NCI-H128 (cell line): ENCODE results near the gene TMEM131L.
"Not testable (repeated sequence)": the region's sequence is repeated elsewhere in the genome, so short reads cannot be mapped to it uniquely, and the experiment has no call there.

Source experiments
- DNase-seq: peaks from one replicate; lab custom pipeline; 2025; ENCODE audit not compliant: unreplicated experiment; lab: John Stamatoyannopoulos, UW

The TMEM131L gene

GRCh38 chr4:153447175-153447905 lies 18.8 kb upstream of the TMEM131L start:
- DNase-seq: no peak

DNA sequence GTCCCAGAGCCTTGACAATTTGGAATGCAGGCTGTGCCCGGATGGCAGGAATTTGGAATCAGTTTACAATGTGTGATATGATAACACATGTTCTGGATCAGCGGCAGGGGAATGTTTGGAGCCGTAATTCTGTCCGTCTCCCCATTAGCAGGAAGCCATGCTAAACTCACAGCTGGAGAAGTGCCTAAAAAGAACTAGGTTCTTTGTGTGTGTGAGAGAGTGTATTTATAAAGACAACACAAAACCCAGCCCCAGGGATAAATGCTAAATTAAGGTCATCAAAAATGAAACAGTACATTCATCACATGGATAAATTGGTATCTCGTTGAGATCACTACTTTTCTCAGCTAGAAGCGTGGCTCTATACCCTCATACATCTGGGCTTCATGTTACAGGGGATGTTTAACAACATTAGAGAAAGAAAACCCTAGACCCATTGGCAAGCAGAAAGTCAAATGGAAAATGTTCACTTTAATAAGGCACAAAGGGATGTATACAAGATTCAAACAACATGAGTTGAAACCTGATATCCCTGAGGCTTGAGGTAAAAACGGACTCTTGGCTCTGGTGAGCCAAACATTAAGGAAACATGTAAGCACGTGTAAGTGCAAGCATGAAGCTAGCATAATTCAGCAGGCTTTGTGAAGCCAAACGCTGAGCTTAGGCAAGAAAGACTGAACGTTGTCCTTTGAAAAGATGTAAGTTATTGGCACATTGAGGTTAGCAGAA lies 18.0 kb upstream of the TMEM131L start:
- DNase-seq: peak; percentile 12

GRCh38 chr4:153449338-153449737 lies 16.8 kb upstream of the TMEM131L start:
- DNase-seq: no peak

DNA sequence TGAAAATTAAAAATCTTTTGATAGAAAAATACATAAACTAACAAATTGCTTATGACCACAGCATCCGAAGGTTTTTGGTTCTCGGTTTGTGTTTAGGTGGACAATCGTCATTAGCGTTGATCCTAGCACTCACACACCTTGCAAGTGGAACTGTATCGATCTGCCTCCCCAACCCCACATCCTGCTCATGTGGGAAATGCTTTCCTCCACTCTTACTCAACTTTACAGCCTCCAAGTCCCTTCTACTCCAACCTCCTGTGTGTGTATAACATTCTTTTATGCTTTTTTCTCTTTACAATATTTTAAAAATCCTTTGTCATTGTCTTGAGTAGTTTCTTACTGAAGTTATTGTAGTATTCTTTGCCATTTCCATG lies 15.6 kb upstream of the TMEM131L start:
- DNase-seq: no peak

DNA sequence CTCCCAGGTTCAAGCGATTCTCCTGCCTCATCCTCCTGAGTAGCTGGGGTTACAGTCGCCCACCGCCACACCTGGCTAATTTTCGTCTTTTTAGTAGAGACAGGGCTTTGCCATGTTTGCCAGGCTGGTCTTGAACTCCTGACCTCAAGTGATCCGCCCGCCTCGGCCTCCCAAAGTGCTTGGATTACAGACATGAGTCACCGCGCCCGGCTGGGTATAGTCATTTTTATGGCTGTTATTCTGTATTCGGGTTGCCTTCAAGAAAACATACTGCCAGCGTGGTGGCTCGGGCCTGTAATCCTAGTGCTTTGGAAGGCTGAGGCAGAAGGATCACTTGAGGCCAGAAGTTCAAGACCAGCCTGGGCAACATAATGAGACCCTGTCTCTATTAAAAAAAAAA lies 15.0 kb upstream of the TMEM131L start:
- DNase-seq: not testable (repeated sequence)

DNA sequence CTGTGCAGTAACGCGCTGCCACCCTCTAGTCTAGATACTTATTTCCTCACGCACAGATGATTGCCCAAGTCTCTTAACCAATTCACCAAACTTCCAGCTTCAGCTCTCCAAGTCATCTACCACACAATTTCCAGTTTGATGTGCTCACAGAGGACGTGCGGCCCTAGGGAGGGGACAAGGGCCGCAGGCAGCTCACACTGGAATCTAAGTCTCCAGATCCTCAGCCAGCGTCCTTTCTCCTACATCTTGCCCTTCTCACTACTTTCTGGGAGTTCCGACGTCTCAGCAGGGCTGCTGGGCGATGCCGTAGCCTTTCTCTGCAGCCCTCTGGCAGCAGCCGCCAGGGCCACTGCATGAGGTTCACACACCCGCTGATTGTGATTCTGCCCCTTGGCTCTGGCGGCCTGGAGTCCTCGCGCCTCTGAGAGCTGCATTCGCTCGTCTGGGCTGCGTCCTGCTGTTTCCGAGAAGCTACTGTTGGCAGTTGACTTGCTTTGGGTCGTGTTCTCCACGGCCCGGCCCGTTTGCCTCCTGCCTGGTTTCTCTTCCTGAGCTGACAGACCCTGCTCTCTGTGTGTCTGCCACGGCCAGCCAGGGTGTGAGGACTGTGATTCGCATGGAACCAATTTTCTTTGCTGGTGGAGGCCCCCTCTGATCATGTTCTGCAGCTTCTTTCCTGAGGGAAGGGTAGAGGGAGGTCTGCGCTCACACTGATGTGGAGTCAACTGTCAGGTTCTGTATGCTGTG lies 14.1 kb upstream of the TMEM131L start:
- DNase-seq: no peak

DNA sequence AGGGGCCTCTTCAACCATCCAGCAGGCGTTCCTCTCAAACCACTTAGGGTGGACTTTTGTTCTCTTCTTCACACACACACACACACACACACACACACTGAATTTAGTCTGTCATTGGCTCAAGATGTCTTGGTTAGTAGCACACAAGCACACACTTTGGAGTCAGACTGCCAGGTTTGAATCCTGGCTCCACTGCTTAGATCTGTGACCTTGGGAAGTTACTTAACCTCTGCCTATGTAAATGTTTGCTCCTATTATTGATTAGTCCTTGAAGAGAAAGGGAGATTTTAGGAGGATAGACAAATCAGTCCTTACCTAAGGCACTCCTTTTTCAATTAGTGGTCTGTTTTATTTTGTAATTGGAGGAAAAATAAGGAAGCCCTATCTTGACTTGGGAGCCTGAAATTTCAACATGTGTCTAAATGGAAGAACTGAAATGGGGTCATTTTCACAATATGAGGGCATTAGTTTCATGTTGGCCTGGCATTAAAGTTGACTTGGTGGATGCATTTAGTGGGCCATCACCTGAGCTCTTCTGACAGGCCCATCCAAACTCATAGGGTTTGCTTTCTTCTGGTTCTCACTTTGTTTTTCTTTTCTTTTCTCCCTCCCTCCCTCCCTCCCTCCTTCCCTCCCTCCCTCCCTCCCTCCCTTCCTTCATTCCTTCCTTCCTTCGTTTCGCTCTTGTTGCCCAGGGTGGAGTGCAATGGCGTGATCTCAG lies 13.3 kb upstream of the TMEM131L start:
- DNase-seq: no peak

DNA sequence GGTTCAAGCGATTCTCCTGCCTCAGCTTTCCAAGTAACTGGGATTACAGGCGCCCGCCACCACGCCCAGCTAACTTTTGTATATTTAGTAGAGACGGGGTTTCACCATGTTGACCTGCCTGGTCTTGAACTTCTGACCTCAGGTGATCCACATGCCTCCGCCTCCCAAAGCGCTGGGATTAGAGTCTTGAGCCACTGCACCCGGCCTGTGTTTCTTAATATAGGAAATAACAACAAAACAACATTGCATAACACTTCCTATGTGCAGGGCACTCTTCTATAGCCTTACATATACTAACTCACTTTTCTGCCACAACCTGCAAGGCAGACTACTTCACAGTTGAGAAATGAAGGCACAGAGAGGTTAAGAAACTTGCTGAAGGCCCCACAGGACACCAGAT lies 12.8 kb upstream of the TMEM131L start:
- no peak for DNase-seq

GRCh38 chr4:153458969-153459368 lies 7.2 kb upstream of the TMEM131L start:
- DNase-seq: no peak

DNA sequence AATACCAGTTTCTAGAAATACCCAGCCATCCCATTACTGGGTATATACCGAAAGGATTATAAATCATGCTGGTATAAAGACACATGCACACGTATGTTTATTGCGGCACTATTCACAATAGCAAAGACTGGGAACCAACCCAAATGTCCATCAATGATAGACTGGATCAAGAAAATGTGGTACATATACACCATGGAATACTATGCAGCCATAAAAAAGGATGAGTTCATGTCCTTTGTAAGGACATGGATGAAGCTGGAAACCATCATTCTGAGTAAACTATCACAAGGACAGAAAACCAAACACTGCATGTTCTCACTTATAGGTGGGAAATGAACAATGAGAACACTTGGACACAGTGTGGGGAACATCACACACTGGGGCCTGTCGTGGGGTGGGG lies 4.6 kb upstream of the TMEM131L start:
- not testable (repeated sequence) for DNase-seq

GRCh38 chr4:153464068-153464467 lies 2.1 kb upstream of the TMEM131L start:
- DNase-seq: no peak

DNA sequence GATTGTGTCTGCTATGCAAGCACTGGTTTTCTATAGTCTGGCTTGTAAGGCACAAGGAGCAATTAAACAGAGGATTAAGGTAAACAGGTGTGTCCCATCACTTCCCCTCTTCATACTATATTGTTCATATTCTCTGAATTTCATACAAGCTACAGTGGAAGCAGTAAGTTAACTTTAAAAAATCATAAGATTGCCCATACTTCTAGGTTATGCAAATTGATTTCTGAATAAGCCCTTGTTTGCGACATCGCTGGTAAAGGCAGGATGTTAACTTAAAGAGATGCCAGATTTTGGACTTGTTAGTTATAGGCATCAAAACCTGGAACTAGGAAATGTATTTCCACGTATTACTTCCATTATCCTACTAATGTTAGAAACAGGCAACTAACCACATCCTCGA lies 1.0 kb upstream of the TMEM131L start:
- no peak for DNase-seq

DNA sequence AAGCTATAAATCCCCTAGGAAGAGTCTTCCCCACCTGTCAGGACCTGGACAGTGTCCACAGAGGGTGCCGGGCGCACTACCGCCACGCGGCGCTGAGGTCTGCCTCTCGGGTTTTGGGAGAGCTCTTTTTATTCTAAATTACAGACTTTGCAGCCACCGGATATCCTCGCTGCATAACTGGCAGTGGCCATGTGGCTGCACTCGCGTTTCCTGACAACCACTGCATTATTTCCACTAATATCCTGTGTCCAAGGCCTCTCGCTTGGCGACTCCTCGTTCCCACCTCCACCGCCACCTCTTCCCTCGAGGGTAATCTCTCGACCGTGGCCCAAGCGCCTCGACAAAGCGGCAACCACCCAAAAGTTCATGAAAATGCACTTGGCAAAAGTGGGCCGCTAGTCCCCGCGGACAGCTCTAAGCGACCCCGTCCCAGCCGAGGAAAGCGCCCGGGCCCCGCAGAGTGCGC lies 512 bp upstream of the TMEM131L start:
- no peak for DNase-seq

DNA sequence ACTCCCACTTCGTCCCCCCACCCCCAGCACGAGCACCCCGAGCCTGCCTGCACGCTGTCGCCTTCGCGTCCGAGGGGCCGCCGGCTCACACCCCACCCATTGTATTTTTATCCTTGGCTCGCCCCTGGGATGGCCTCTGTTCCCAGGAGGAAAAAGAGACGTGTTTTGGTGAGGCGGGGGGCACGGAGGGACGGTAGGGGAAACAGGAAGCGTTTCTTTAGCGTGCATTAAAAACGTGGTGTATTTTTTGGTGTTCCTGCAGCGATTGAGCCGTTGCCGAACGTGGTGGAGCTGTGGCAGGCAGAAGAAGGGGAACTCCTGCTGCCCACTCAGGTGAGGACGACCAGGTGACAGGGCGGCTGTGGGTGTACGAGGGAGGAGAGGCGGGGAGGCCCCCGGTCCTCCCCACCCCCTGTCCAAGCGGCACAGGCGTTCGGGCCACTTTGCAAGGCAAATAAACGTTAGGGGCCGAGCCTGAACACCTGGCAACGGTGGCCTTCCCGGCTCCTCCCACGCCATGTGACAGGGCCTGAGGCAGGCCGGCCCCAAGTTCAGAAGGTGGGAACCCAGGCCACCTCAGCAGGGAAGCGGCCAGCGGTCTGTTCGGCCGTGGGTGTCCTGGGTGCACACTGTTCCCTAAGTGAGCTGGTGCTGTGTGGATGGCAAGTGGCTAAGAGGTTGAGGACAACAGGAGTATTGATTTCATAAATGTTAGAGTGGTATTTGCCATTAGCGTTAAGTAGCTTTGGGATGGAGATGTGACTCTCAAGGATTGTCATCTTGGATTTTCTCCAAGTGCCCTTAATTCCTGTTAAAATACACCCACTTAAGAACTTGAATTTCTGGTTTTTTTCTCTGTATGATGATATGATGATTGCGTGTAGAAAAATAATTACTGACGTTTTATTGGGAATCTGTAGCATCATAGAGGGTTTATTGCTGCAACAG lies 1.1 kb downstream of the TMEM131L start:
- DNase-seq: peak; percentile 54

GRCh38 chr4:153467897-153468262 lies 1.7 kb downstream of the TMEM131L start:
- DNase-seq: no peak

DNA sequence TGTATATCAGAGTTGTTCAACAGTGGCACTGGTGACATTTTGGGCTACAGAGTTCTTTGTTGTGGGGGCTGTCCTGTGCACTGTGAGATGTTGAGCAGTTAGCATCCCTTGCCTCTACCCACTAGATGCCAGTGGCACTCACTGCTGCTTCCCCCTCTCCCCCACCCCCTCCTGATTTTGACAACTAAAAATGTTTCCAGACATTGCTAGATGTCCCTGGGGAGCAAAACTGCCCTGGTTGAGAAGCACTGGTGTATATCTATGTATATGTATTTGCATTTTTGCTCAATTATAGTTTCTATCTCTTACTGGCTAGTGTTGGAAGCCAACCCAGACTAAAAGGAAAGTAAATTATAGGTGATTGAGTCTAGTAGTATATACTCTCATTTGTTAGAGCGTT lies 2.4 kb downstream of the TMEM131L start:
- DNase-seq: no peak

GRCh38 chr4:153469031-153469430 lies 2.9 kb downstream of the TMEM131L start:
- no peak for DNase-seq

DNA sequence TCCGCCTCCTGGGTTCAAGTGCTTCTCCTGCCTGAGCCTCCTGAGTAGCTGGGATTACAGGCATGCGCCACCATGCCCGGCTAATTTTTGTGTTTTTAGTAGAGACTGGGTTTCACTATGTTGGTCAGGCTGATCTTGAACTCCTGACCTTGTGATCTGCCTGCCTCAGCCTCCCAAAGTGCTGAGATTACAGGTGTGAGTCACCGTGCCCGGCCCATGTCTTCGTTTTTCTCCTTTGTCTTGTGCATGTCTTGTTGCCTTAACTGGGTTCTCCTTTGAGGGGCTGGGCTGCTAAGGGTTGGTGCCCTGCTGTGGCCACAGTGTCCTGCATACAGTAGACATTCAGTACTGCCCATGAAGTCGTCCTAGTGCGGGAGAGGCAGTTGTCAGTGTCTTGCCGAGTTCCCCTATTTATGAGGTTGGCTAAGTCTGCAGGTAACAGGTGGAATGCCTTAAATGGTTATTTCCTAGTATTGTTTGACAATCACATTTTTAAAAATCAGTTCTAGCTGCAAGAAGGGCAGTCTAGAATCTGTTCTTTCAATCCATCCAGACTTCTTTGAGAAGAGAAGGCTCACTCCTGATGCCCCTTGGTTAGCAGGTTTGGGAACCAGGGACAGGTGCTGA lies 5.0 kb downstream of the TMEM131L start:
- not testable (repeated sequence) for DNase-seq

GRCh38 chr4:153471698-153472093 lies 5.5 kb downstream of the TMEM131L start:
- no peak for DNase-seq
